Peyer's patch (tissue), 4 donors: ENCODE results near the gene KCNN3. TPM values are rescaled to one million over a fixed set of nuclear protein-coding genes. Genes with fewer than 3 reads are reported as not detected.
A peak's percentile ranks its signal among the peaks of the same experiment; 100 is the strongest.

Experiments used
- DNase-seq, 3 donors: peaks; one replicate each; pipeline ENCODE4 v3.0.0-alpha.2; 2017 to 2019
- H3K27ac ChIP-seq, 4 donors: fragments of 200-600 bp; sonication (generic); one replicate each; pipeline ENCODE4 v1.5.1; 2016 to 2019
- H3K27me3 ChIP-seq, 2 donors: fragments of 200-600 bp; sonication (generic); one replicate each; pipeline ENCODE4 v1.5.1; 2019
- H3K36me3 ChIP-seq, 3 donors: fragments of 200-600 bp; sonication (generic); one replicate each; pipeline ENCODE4 v1.5.1; 2016 to 2019
- H3K4me1 ChIP-seq, 4 donors: fragments of 200-600 bp; sonication (generic); one replicate each; pipeline ENCODE4 v1.5.1; 2016 to 2019
- H3K4me3 ChIP-seq, 4 donors: fragments of 200-600 bp; sonication (generic); 1 replicate in 3 of 4; 2 replicates in 1 of 4; pipeline ENCODE4 v1.5.1; 2016 to 2019; ENCODE audit warnings: mild to moderate bottlenecking in 1 of 4
- H3K9me3 ChIP-seq, 4 donors: fragments of 200-600 bp; sonication (generic); one replicate each; pipeline ENCODE4 v1.5.1; 2016 to 2019; ENCODE audit warnings: mild to moderate bottlenecking in 1 of 4
- POLR2A ChIP-seq, 2 donors: fragments of 450-650 bp; IDR thresholded peaks; one replicate each; pipeline ENCODE4 v1.5.1; 2017; ENCODE audit warnings: antibody characterized with exemption in 2 of 2, mild to moderate bottlenecking in 2 of 2, moderate library complexity in 2 of 2
- total RNA-seq, 4 donors: library from RNA; depleted of rRNA; stranded (reverse); fragments of >200 nt; gene quantifications; one replicate each; pipeline ENCODE4 v1.1.0, GENCODE V29; 2016
- TF ChIP-seq, protein P1 (sequence below), 6 experiments: fragments of 450-650 bp in 4 of 6; fragments of 200-600 bp in 2 of 6; sonication (generic) in 1 of 6; IDR thresholded peaks; one replicate each; pipeline ENCODE4 v1.5.1; 2017 to 2019; ENCODE audit warnings: antibody characterized with exemption in 6 of 6, mild to moderate bottlenecking in 3 of 6, moderate library complexity in 1 of 6

Gene KCNN3
- total RNA-seq, 4 donors from 2014 or later, result 0.85 to 1.7 (median 1.2) TPM

DNA sequence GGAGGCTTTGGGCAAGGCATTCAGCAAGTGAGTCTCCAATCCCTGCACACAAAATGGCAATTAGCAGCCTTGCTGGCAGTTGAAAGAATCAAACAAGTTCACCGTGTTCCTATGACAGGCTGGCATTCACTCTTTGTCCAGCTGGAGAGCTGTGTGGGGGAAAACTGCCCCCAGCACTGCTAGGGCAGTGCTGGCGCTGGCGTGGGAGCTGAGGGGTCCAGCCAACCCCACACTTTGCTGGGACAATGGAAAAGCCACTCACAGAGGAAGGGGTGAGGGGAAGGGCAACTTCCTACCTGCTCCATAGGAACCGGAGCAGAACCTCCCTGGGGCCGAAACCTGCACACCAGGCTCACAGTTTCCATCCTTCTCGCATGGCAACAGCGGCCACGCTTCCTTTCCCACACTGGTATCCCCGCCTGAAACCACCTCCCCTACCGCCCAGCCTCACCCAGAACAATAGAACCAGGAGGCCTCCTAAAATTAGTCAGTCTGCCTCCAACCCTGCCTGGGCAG, 26.7 kb upstream of the KCNN3 start:
- Histone ChIP-seq H3K9me3 (no peaks in the 10 kb centered on the region), H3K27me3 (no peaks in the 10 kb centered on the region), H3K4me3 (no peak overlapping the region), H3K27ac (no peak overlapping the region), H3K4me1 (no peaks in the 10 kb centered on the region), H3K36me3 (no peaks in the 10 kb centered on the region)
- DNase-seq, result peak in 1 of 3 donors; percentile 42
- no peak for TF ChIP-seq POLR2A (IDR thresholded peaks at IDR 0.05)
- TF ChIP-seq, protein P1, sequence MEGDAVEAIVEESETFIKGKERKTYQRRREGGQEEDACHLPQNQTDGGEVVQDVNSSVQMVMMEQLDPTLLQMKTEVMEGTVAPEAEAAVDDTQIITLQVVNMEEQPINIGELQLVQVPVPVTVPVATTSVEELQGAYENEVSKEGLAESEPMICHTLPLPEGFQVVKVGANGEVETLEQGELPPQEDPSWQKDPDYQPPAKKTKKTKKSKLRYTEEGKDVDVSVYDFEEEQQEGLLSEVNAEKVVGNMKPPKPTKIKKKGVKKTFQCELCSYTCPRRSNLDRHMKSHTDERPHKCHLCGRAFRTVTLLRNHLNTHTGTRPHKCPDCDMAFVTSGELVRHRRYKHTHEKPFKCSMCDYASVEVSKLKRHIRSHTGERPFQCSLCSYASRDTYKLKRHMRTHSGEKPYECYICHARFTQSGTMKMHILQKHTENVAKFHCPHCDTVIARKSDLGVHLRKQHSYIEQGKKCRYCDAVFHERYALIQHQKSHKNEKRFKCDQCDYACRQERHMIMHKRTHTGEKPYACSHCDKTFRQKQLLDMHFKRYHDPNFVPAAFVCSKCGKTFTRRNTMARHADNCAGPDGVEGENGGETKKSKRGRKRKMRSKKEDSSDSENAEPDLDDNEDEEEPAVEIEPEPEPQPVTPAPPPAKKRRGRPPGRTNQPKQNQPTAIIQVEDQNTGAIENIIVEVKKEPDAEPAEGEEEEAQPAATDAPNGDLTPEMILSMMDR (IDR thresholded peaks at IDR 0.05), result no peak

DNA sequence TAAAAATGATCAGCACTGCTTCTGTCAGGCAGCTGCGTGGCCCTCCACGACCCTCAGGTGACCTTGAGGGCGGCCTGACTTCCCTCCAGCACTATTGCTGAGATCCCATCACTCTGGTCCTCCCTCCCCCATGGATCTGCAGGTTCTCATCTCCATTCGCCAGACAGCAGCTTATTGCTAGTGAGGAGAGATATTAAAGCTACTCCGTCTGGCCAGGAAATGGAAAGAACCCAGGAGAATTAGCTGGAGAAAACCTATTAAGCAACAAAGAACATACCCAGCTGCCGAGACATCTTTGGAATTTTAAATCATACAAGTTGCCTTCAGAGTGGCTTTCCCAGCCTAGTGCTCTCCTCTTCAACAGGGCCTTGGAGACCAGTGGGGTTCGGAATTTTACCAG, 25.7 kb upstream of the KCNN3 start:
- TF ChIP-seq, protein P1 (IDR thresholded peaks at IDR 0.05), result no peak
- TF ChIP-seq POLR2A (IDR thresholded peaks at IDR 0.05), result no peak
- DNase-seq, result no peak
- Histone ChIP-seq H3K27me3 (no peaks in the 10 kb centered on the region), H3K36me3 (no peaks in the 10 kb centered on the region), H3K9me3 (no peaks in the 10 kb centered on the region), H3K27ac (no peak overlapping the region), H3K4me3 (no peak overlapping the region), H3K4me1 (no peaks in the 10 kb centered on the region)

DNA sequence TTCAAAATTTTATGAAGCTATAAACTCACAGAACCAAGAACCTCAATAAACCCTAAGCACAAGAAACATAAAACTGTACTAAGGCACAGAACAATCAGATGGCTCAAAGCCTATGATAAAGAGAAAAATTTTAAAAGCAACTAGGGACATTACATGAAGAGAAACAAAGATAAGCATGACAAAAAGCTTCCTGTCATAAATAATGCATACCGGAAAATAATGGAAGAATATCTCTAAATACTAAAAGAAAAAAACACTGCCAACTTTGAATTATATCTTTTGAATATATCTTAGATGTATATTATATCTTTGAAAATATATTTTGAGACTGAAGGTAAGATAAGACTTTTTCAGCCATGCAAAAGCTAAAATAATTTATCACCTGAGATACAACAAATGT, 21.4 kb upstream of the KCNN3 start:
- TF ChIP-seq POLR2A (IDR thresholded peaks at IDR 0.05), result no peak
- TF ChIP-seq, protein P1 (IDR thresholded peaks at IDR 0.05), result no peak
- Histone ChIP-seq H3K9me3 (no peaks in the 10 kb centered on the region), H3K27me3 (no peaks in the 10 kb centered on the region), H3K4me3 (no peak overlapping the region), H3K27ac (no peak overlapping the region), H3K36me3 (no peaks in the 10 kb centered on the region), H3K4me1 (no peaks in the 10 kb centered on the region)
- DNase-seq, result no peak

DNA sequence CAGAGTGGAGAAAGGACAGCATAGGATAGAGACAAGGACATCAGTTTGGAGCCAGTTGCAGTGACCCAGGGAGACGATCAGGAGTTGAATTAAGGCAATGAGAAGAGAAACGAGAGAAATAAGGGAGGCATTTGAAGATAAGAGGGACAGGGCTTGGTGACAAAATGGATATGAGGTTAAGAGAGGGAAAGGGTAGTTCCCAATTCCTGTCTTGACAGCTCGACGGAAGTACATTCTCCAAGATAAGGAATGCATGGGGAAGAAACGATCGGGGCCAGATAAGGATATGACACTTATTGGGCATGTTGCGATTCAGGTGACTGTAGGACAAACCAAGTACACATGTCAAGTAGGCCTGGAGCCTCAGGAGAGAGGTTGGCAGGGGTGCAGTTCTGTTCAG, 18.7 kb upstream of the KCNN3 start:
- TF ChIP-seq, protein P1 (IDR thresholded peaks at IDR 0.05), result no peak
- no peak for TF ChIP-seq POLR2A (IDR thresholded peaks at IDR 0.05)
- DNase-seq, result peak in 1 of 3 donors; percentile 21
- Histone ChIP-seq H3K27me3 (no peaks in the 10 kb centered on the region), H3K27ac (no peak overlapping the region), H3K4me1 (no peaks in the 10 kb centered on the region), H3K9me3 (no peaks in the 10 kb centered on the region), H3K4me3 (no peak overlapping the region), H3K36me3 (no peaks in the 10 kb centered on the region)

DNA sequence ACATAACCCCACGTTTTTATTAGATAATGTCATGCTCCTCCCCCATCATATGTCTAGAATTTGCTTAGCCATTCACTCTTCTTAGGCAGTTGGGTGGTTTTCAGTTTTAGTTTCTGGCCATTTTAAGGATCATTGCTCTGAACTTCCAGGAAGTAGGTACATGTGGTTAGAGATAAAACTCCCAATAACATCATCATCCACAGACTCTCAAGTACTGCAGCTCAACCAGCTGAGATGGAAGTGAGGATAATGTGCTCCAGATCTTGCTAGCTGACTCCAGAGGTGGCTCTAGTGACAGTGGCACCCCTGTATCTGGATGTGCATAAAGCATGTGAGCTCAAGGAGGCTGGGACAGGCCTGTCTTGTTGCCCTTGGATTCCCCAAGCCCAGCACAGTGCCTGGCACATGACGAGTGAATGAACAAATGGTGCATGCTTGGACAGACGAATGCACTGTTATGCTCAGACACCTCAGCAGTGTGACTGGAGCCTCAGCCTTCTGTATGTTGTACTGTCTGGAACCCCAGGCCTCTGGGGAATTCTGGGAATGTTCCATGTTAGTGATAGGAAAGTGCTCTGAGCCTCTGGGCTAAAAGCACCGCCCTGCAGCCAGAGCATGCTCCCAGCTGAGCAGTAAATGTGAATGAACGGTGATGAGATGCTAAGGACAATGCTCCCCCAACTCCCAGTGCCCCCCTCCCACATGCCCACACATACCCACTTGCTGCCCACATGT, 16.4 kb upstream of the KCNN3 start:
- DNase-seq, result peak in 1 of 3 donors; percentile 11
- no peak for TF ChIP-seq POLR2A (IDR thresholded peaks at IDR 0.05)
- TF ChIP-seq, protein P1 (IDR thresholded peaks at IDR 0.05), result no peak
- Histone ChIP-seq H3K9me3 (no peaks in the 10 kb centered on the region), H3K4me1 (no peaks in the 10 kb centered on the region), H3K27ac (no peak overlapping the region), H3K36me3 (no peaks in the 10 kb centered on the region), H3K4me3 (no peak overlapping the region), H3K27me3 (no peaks in the 10 kb centered on the region)
